ENCODE results near the gene UNC45B. TPM values are rescaled to one million over a fixed set of nuclear protein-coding genes. Genes with fewer than 3 reads are reported as not detected.

Gene UNC45B
- total RNA-seq, 1 experiment from 2014 or later = not detected

GRCh38 chr17:35127751-35128514, 19.7 kb upstream of the UNC45B start:
- CTCF ChIA-PET = interaction anchor here (0.8 to 2.3 kb wide), 4 partner anchors 8 to 722 kb away, joined by 3 to 8 read pairs (median 4); partner anchors contain the start of gene SLFN12L
- intact Hi-C loops (cut with micrococcal nuclease) = no loop called here
- TF ChIP-seq CTCF (IDR thresholded peaks at IDR 0.05; ENCODE audit: unreplicated experiment) = no peak
- no peaks in the 10 kb centered on the region for H3K4me1 Mint-ChIP-seq (ENCODE audit: insufficient read depth, unreplicated experiment)
- H3K9me3 Mint-ChIP-seq (ENCODE audit: unreplicated experiment) = no peaks in the 10 kb centered on the region
- peaks cover 14% of the 10 kb centered on the region for H3K36me3 Mint-ChIP-seq (ENCODE audit: insufficient read depth, unreplicated experiment)
- no peaks in the 10 kb centered on the region for H3K27me3 Mint-ChIP-seq (ENCODE audit: insufficient read depth, unreplicated experiment)
- POLR2A ChIA-PET = no interaction called here
- DNase-seq (ENCODE audit: unreplicated experiment) = no peak
- no peak overlapping the region for H3K27ac Mint-ChIP-seq (ENCODE audit: low read depth, unreplicated experiment)
- no peak overlapping the region for H3K4me3 Mint-ChIP-seq (ENCODE audit: unreplicated experiment)
- no TSS peak for BruUV-seq (replicated peaks)

GRCh38 chr17:35129154-35129972, 18.3 kb upstream of the UNC45B start:
- DNase-seq (ENCODE audit: unreplicated experiment) = no peak
- Mint-ChIP-seq H3K27ac (ENCODE audit: low read depth, unreplicated experiment) (no peak overlapping the region), H3K4me1 (ENCODE audit: insufficient read depth, unreplicated experiment) (no peaks in the 10 kb centered on the region), H3K4me3 (ENCODE audit: unreplicated experiment) (no peak overlapping the region), H3K9me3 (ENCODE audit: unreplicated experiment) (no peaks in the 10 kb centered on the region), H3K36me3 (ENCODE audit: insufficient read depth, unreplicated experiment) (peaks cover 24% of the 10 kb centered on the region), H3K27me3 (ENCODE audit: insufficient read depth, unreplicated experiment) (no peaks in the 10 kb centered on the region)
- no peak for TF ChIP-seq CTCF (IDR thresholded peaks at IDR 0.05; ENCODE audit: unreplicated experiment)
- TSS peak; percentile 10 for BruUV-seq (replicated peaks)
- ChIA-PET POLR2A (interaction anchor here (0.9 kb wide), 1 partner anchor 42 kb away, joined by 3 read pairs; no protein-coding TSS in a partner anchor), CTCF (interaction anchor here (0.6 to 2.8 kb wide), 7 partner anchors 10 to 709 kb away, joined by 3 to 27 read pairs (median 4); partner anchors contain the start of gene RAD51D)
- intact Hi-C loops (cut with micrococcal nuclease) = no loop called here

- no TSS peak for BruUV-seq (replicated peaks)
- TF ChIP-seq CTCF (IDR thresholded peaks at IDR 0.05; ENCODE audit: unreplicated experiment) = no peak
- Mint-ChIP-seq H3K27me3 (ENCODE audit: insufficient read depth, unreplicated experiment) (no peaks in the 10 kb centered on the region), H3K9me3 (ENCODE audit: unreplicated experiment) (no peaks in the 10 kb centered on the region), H3K4me1 (ENCODE audit: insufficient read depth, unreplicated experiment) (no peaks in the 10 kb centered on the region), H3K36me3 (ENCODE audit: insufficient read depth, unreplicated experiment) (peaks cover 30% of the 10 kb centered on the region), H3K4me3 (ENCODE audit: unreplicated experiment) (no peak overlapping the region), H3K27ac (ENCODE audit: low read depth, unreplicated experiment) (no peak overlapping the region)
- ChIA-PET POLR2A (interaction anchor here (0.7 kb wide), 1 partner anchor 20 kb away, joined by 3 read pairs; no protein-coding TSS in a partner anchor), CTCF (interaction anchor here (0.8 to 2.8 kb wide), 4 partner anchors 11 to 709 kb away, joined by 3 to 27 read pairs (median 4); partner anchors contain the start of gene RAD51D)
- DNase-seq (ENCODE audit: unreplicated experiment) = no peak
- intact Hi-C loops (cut with micrococcal nuclease) = no loop called here
These were observed 17.7 kb upstream of the UNC45B start for GRCh38 chr17:35129973-35130351.

GRCh38 chr17:35130392-35130791, 17.2 kb upstream of the UNC45B start:
- no peak overlapping the region for H3K27ac Mint-ChIP-seq (ENCODE audit: low read depth, unreplicated experiment)
- CTCF ChIA-PET = interaction anchor here (1.1 to 2.8 kb wide), 4 partner anchors 11 to 133 kb away, joined by 3 to 27 read pairs (median 4); partner anchors contain the start of gene RAD51D
- H3K9me3 Mint-ChIP-seq (ENCODE audit: unreplicated experiment) = no peaks in the 10 kb centered on the region

More at GRCh38 chr17:35130392-35130791, 17.2 kb upstream of the UNC45B start:
- H3K36me3 Mint-ChIP-seq (ENCODE audit: insufficient read depth, unreplicated experiment) = peaks cover 35% of the 10 kb centered on the region
- BruUV-seq (replicated peaks) = no TSS peak
- no peaks in the 10 kb centered on the region for H3K27me3 Mint-ChIP-seq (ENCODE audit: insufficient read depth, unreplicated experiment)
- no peak for DNase-seq (ENCODE audit: unreplicated experiment)
- no peak for TF ChIP-seq CTCF (IDR thresholded peaks at IDR 0.05; ENCODE audit: unreplicated experiment)
- no peaks in the 10 kb centered on the region for H3K4me1 Mint-ChIP-seq (ENCODE audit: insufficient read depth, unreplicated experiment)
- POLR2A ChIA-PET = interaction anchor here (0.7 to 1.2 kb wide), 2 partner anchors 12 to 21 kb away, joined by 3 read pairs; no protein-coding TSS in a partner anchor
- H3K4me3 Mint-ChIP-seq (ENCODE audit: unreplicated experiment) = no peak overlapping the region
- intact Hi-C loops (cut with micrococcal nuclease) = no loop called here
